Pancreas (tissue), 10 donors: Measurements from ENCODE around the gene LRIT3. TPM values are rescaled to one million over a fixed set of nuclear protein-coding genes. Genes with fewer than 3 reads are reported as not detected.

Experiments used
- ATAC-seq, 4 donors: fragments of 200-7000 bp; cut with Tn5 transposase; one replicate each; pipeline versions ENCODE4 v1.8.0 to v1.9.1; 2020; ENCODE audit warnings: mild to moderate bottlenecking in 4 of 4, moderate library complexity in 4 of 4
- DNase-seq, 6 donors: peaks; one replicate each; pipeline ENCODE4 v3.0.0-alpha.2; 2020
- FAIRE-seq: peaks from 2 replicates; lab custom pipeline; 2012; peaks lifted over from hg19 to GRCh38; lab: Jason Lieb, UNC
- H3K27ac ChIP-seq, 4 donors: fragments of 200-600 bp; sonication (generic); 1 replicate in 3 of 4; 2 replicates in 1 of 4; pipeline versions ENCODE4 v1.5.0 to v1.8.0; 2020
- H3K27me3 ChIP-seq, 4 donors: fragments of 200-600 bp; one replicate each; pipeline ENCODE4 v1.8.0; 2021
- H3K36me3 ChIP-seq, 3 donors: fragments of 200-600 bp; sonication (generic) in 1 of 3; one replicate each; pipeline versions ENCODE4 v1.5.0 to v1.8.0; 2020 to 2021
- H3K4me1 ChIP-seq, 3 donors: fragments of 200-600 bp; one replicate each; pipeline ENCODE4 v1.8.0; 2021
- H3K4me3 ChIP-seq, 4 donors: fragments of 200-600 bp; sonication (generic) in 2 of 4; one replicate each; pipeline versions ENCODE4 v1.5.0 to v1.8.0; 2020 to 2021
- H3K9me3 ChIP-seq, 4 donors: fragments of 200-600 bp; one replicate each; pipeline ENCODE4 v1.8.0; 2021
- WGBS, 2 donors: extraction: QIAGEN DNeasy Blood & Tissue Kit; methylation state at CpG; one replicate each; pipeline ENCODE4 v1.1.7; 2013; 5-methylcytosine and 5-hydroxymethylcytosine counted together
- intact Hi-C, 3 donors: fragments of 100-400 bp; cut with DNase I; formaldehyde crosslinking; loops; one replicate each; pipeline versions ENCODE4 v1.11.1 to v1.14.2; 2022
- polyA plus RNA-seq, 2 donors: library from polyadenylated mRNA; stranded (reverse); fragments of 200-250 nt; gene quantifications; one replicate each; pipeline ENCODE4 v1.2.3, GENCODE V29; 2013
- total RNA-seq, 6 donors: library from RNA; stranded (reverse); fragmentation: NEBNext Ultra II Directional in 4 of 6; extraction: Animal tissue kit (Norgen Biotek cat#: 25700) in 4 of 6; gene quantifications; one replicate each; pipeline versions ENCODE4 v1.2.1 to v1.2.4, GENCODE V29; 2021 to 2023
- TF ChIP-seq, protein P1 (sequence below), 4 donors: fragments of 200-600 bp; sonication (generic) in 3 of 4; IDR thresholded peaks; one replicate each; pipeline versions ENCODE4 v1.5.0 to v1.8.0; 2021; ENCODE audit warnings: antibody characterized with exemption in 4 of 4
- donor health status: healthy with polysubstance abuse.
- donor health status: DM: no; HTN: no; CAD: no; lungs with moderate emphysema.
- donor health status: DM: no; HTN: no; CAD: no.
- donor health status: control.
- donor health status: control.
- donor health status: Bipolar disorder and iron deficiency.
- donor health status: DM: yes; HTN: yes; CAD: no.
- donor health status: DM: no; HTN: no; CAD: no.
- donor health status: DM: no; HTN: no; CAD: no.
- donor health status: DM: yes; HTN: yes; CAD: no.

LRIT3 gene
- total and polyA plus RNA-seq, 8 donors = 0.06 to 0.38 (median 0.15) TPM

DNA sequence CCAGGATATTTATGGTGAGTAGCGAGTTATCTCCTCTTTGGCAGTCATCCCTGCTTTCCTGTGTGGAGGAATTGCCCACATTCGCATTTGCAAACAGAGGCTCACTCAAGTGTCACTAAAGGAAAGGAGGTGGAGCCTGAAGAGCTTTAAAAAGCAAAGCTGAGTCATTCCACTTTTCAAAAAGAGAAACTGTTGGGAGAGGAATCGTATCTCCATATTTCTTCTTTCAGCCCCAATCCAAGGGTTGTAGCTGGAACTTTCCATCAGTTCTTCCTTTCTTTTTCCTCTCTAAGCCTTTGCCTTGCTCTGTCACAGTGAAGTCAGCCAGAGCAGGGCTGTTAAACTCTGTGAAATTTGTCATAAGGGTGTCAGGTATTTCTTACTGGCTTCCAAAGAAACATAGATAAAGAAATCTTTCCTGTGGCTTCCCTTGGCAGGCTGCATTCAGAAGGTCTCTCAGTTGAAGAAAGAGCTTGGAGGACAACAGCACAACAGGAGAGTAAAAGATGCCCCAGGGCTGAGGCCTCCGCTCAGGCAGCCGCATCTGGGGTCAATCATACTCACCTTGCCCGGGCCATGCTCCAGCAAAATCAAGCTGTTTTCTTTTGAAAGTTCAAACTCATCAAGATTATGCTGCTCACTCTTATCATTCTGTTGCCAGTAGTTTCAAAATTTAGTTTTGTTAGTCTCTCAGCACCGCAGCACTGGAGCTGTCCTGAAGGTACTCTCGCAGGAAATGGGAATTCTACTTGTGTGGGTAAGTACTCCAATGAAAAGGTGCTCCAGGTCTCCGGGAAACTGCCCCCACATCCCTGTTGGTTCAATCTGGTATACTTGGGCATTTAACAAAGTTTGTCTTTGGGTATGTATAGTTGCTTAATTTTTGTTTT, 65.0 kb downstream of the LRIT3 start, which contains the start of gene EGF:
Gene EGF, plus strand, starts transcription at position 178 of the 890 bp plus-strand sequence. Its CDS starts 453 bp downstream, at position 631.
- 27 to 29% methylated on average over 9 of the region's 9 CpGs for WGBS, 2 donors
- Histone ChIP-seq H3K36me3 (no peaks in the 10 kb centered on the region), H3K27ac (peak within 1 kb of the TSS; percentile 30 to 88 (median 64)), H3K9me3 (no peaks in the 10 kb centered on the region), H3K4me3 (peak within 1 kb of the TSS; percentile 7 to 51 (median 34)), H3K27me3 (no peaks in the 10 kb centered on the region), H3K4me1 (peaks cover 0 to 14% (median 7%) of the 10 kb centered on the region in 3 donors)
- DNase-seq (peak in 3 of 6 donors; percentile 34 to 54 (median 51)), ATAC-seq (peak; percentile 60 to 75 (median 68)), FAIRE-seq (no peak)
- intact Hi-C loops = no loop called here
- TF ChIP-seq, protein P1, sequence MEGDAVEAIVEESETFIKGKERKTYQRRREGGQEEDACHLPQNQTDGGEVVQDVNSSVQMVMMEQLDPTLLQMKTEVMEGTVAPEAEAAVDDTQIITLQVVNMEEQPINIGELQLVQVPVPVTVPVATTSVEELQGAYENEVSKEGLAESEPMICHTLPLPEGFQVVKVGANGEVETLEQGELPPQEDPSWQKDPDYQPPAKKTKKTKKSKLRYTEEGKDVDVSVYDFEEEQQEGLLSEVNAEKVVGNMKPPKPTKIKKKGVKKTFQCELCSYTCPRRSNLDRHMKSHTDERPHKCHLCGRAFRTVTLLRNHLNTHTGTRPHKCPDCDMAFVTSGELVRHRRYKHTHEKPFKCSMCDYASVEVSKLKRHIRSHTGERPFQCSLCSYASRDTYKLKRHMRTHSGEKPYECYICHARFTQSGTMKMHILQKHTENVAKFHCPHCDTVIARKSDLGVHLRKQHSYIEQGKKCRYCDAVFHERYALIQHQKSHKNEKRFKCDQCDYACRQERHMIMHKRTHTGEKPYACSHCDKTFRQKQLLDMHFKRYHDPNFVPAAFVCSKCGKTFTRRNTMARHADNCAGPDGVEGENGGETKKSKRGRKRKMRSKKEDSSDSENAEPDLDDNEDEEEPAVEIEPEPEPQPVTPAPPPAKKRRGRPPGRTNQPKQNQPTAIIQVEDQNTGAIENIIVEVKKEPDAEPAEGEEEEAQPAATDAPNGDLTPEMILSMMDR (IDR thresholded peaks at IDR 0.05) = no peak

DNA sequence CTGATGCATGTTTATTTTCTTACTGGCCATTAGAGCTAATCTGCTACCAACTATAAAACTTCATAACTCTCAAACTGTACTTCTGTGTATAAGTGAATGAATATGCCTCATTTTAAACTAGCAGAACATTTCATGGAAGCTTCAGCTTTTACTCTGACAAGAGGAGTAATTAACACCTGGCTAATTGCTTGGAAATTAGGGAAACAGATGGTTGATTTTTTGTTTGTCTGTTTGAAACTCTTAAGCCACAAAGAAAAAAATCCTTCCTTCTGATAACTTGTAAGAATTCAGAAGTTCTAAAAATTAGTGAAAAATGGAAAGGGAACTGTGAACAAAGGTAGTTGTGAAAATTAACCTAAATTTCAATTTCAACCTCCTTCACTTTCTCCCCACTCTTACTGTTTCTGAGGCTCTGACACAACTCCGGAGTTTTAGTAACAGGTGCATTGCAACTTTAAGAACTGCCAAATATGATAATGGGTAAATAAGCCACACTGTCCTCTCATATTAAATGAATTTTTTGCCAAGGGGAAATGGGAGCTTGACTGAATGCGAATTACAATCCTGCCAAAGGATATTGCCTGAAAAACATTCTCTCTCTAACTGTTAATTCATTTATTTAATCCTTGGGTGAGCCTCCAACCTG, 65.8 kb downstream of the LRIT3 start:
- no peak for DNase-seq
- 34% methylated on average over 2 of the region's 2 CpGs for WGBS, 2 donors
- intact Hi-C loops = no loop called here
- TF ChIP-seq, protein P1 (IDR thresholded peaks at IDR 0.05) = no peak
- ATAC-seq = peak; percentile 48 to 67 (median 61)
- no peaks in the 10 kb centered on the region for H3K36me3 ChIP-seq
- H3K4me3 ChIP-seq = peak overlapping the region; percentile 7 to 51 (median 34)
- no peaks in the 10 kb centered on the region for H3K9me3 ChIP-seq
- peak overlapping the region; percentile 30 to 88 (median 64) for H3K27ac ChIP-seq
- no peaks in the 10 kb centered on the region for H3K27me3 ChIP-seq
- FAIRE-seq = no peak
- peaks cover 0 to 22% (median 7%) of the 10 kb centered on the region in 3 donors for H3K4me1 ChIP-seq

DNA sequence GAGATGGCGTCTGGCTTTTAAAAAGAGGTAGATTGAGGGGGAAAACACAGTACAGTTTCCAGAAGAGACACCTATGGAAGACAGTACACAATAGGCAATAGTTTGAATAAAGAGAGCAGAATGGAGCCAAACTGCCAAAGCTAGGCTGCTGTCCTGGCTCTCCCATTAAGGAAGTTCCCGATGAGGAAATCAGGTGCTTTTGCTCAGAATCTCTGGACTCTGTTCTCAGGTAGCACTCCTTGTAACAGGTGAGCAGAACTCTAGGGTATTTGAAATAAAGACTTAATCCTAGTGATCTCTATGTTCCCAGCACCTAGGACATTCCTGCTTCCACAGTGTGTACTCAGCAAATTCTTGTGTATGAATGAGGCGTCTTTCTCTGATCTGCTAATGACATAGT, 66.4 kb downstream of the LRIT3 start:
- peaks cover 0 to 25% (median 7%) of the 10 kb centered on the region in 3 donors for H3K4me1 ChIP-seq
- 26 to 29% methylated on average over 3 of the region's 3 CpGs for WGBS, 2 donors
- TF ChIP-seq, protein P1 (IDR thresholded peaks at IDR 0.05) = no peak
- intact Hi-C loops = no loop called here
- no peaks in the 10 kb centered on the region for H3K9me3 ChIP-seq
- DNase-seq (peak in 1 of 6 donors; percentile 23), ATAC-seq (peak; percentile 27 to 45 (median 41)), FAIRE-seq (no peak)
- H3K36me3 ChIP-seq = no peaks in the 10 kb centered on the region
- no peaks in the 10 kb centered on the region for H3K27me3 ChIP-seq
- H3K27ac ChIP-seq = peak overlapping the region; percentile 30 to 88 (median 64)
- peak overlapping the region; percentile 7 to 51 (median 34) for H3K4me3 ChIP-seq

DNA sequence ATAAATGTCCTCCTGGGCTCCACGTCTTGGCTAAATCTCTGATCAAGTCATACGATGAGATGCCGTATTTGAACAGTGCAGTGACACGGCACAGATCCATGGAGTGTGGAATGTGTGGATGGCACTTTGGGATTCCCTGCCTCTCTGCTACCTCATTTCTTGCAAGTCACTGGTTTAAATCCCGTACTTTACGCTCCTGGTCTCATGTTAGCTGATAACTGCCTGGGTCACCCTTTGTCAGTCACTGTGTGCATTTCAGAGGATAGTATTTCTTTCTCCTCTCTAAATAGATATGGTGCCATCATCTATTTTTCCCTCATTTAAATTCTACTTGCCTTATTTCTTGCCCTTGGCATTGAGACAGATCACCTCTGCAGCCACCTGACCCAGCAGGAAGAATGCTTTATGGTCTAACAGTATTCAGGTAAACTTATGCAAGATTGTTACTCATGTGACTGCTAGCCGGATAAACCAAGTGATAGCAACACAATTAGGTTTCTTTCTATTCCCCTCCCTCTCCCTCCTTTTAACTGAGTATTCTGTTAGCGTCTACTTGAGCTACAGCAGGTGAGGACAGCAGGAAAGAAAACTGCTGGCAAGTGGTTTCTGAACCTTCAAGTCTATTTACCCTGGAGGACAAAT, 67.6 kb downstream of the LRIT3 start:
- H3K4me1 ChIP-seq = peaks cover 0 to 25% (median 7%) of the 10 kb centered on the region in 3 donors
- DNase-seq = no peak
- H3K27ac ChIP-seq = peak overlapping the region in 3 of 4 donors; percentile 4 to 88 (median 85)
- intact Hi-C loops = no loop called here
- H3K36me3 ChIP-seq = no peaks in the 10 kb centered on the region
- ATAC-seq = peak; percentile 8 to 23 (median 14)
- no peaks in the 10 kb centered on the region for H3K9me3 ChIP-seq
- H3K27me3 ChIP-seq = no peaks in the 10 kb centered on the region
- WGBS, 2 donors = 32 to 34% methylated on average over 8 of the region's 8 CpGs
- FAIRE-seq = no peak
- TF ChIP-seq, protein P1 (IDR thresholded peaks at IDR 0.05) = no peak
- peak overlapping the region; percentile 3 to 51 (median 34) for H3K4me3 ChIP-seq
